Ascending aorta (tissue), 2 donors: Measurements from ENCODE around the gene ANP32A. TPM values are rescaled to one million over a fixed set of nuclear protein-coding genes. Genes with fewer than 3 reads are reported as not detected.

Experiments used
- DNase-seq, 2 donors: peaks; one replicate each; pipeline ENCODE4 v3.0.0-alpha.2; 2019; ENCODE audit warnings: low spot score in 2 of 2
- H3K27ac ChIP-seq, 2 donors: fragments of 200-600 bp; sonication (generic); one replicate each; pipeline ENCODE4 v1.5.1; 2016 to 2017; ENCODE audit warnings: mild to moderate bottlenecking in 1 of 2
- H3K27me3 ChIP-seq: fragments of 200-600 bp; sonication (generic); one replicate; pipeline ENCODE4 v1.5.1; 2017
- H3K36me3 ChIP-seq, 2 donors: fragments of 200-600 bp; sonication (generic); one replicate each; pipeline ENCODE4 v1.5.1; 2016
- H3K4me1 ChIP-seq, 2 donors: fragments of 200-600 bp; sonication (generic); one replicate each; pipeline ENCODE4 v1.5.1; 2016 to 2017; ENCODE audit warnings: mild to moderate bottlenecking in 1 of 2
- H3K4me3 ChIP-seq, 2 donors: fragments of 200-600 bp; sonication (generic); one replicate each; pipeline ENCODE4 v1.5.1; 2016 to 2017; ENCODE audit warnings: mild to moderate bottlenecking in 1 of 2
- H3K9me3 ChIP-seq, 2 donors: fragments of 200-600 bp; sonication (generic); one replicate each; pipeline ENCODE4 v1.5.1; 2016
- intact Hi-C: fragments of 100-400 bp; cut with DNase I; formaldehyde crosslinking; loops from one replicate; pipeline ENCODE4 v1.15.1; 2023
- total RNA-seq: library from RNA; depleted of rRNA; stranded (reverse); fragments of >200 nt; gene quantifications from one replicate; pipeline ENCODE4 v1.1.0, GENCODE V29; 2016
- TF ChIP-seq, protein P1 (sequence below), 3 experiments: fragments of 200-600 bp in 2 of 3; fragments of 450-650 bp in 1 of 3; sonication (generic) in 2 of 3; IDR thresholded peaks; one replicate each; pipeline ENCODE4 v1.5.1; 2016 to 2019; ENCODE audit warnings: antibody characterized with exemption in 3 of 3, mild to moderate bottlenecking in 1 of 3, moderate library complexity in 1 of 3

The ANP32A gene
- total RNA-seq, 1 donor from 2014 or later: 19.2 TPM

DNA sequence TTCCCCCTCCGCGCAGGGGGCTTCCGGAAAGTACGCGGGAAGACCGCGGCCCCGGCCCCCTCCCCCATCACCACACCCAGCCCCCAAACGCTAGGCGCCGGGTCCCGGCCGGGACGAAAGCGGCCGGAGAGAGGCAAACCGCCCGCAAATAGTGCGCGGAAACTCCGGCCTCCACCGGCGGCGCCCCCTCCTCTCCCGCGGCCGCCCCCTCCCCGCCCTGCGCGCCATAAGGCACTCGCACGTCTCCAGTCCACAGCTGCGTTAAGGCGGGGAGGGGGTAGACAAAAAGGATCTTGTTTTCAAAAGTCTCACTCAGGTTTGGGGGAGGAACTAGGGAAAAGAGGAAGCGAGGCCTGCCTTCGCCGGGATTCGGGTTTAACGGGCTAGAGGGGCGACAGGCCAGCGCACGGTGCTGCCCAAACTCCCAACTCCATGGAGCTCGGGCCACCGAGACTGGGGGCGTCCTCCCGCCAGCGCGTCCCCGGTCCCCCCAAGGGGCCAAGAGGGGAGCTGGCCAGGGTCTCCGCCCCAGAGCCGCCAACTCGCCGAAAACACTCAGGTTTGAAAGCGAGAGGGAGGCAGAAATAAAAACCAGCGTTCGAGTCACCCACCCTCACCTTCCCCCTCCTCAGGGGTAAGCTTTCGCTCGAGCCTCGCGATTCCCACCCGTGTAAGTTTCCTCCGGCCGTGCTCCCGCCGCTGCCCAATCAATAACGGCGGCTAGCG, 1.8 kb downstream of the ANP32A start:
- H3K4me3 ChIP-seq: peak overlapping the region; percentile 90 to 96
- H3K27me3 ChIP-seq: no peaks in the 10 kb centered on the region
- DNase-seq: peak in 1 of 2 donors; percentile 79
- TF ChIP-seq, protein P1, sequence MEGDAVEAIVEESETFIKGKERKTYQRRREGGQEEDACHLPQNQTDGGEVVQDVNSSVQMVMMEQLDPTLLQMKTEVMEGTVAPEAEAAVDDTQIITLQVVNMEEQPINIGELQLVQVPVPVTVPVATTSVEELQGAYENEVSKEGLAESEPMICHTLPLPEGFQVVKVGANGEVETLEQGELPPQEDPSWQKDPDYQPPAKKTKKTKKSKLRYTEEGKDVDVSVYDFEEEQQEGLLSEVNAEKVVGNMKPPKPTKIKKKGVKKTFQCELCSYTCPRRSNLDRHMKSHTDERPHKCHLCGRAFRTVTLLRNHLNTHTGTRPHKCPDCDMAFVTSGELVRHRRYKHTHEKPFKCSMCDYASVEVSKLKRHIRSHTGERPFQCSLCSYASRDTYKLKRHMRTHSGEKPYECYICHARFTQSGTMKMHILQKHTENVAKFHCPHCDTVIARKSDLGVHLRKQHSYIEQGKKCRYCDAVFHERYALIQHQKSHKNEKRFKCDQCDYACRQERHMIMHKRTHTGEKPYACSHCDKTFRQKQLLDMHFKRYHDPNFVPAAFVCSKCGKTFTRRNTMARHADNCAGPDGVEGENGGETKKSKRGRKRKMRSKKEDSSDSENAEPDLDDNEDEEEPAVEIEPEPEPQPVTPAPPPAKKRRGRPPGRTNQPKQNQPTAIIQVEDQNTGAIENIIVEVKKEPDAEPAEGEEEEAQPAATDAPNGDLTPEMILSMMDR (IDR thresholded peaks at IDR 0.05): no peak
- H3K9me3 ChIP-seq: no peaks in the 10 kb centered on the region
- peaks cover 0 to 15% of the 10 kb centered on the region in 2 donors for H3K4me1 ChIP-seq
- peak overlapping the region; percentile 98 for H3K27ac ChIP-seq
- intact Hi-C loops: loop anchor here (2.0 to 5.0 kb wide), 4 partner anchors 44 to 977 kb away; partner anchors contain the start of genes FEM1B and RNU6-1
- no peaks in the 10 kb centered on the region for H3K36me3 ChIP-seq

DNA sequence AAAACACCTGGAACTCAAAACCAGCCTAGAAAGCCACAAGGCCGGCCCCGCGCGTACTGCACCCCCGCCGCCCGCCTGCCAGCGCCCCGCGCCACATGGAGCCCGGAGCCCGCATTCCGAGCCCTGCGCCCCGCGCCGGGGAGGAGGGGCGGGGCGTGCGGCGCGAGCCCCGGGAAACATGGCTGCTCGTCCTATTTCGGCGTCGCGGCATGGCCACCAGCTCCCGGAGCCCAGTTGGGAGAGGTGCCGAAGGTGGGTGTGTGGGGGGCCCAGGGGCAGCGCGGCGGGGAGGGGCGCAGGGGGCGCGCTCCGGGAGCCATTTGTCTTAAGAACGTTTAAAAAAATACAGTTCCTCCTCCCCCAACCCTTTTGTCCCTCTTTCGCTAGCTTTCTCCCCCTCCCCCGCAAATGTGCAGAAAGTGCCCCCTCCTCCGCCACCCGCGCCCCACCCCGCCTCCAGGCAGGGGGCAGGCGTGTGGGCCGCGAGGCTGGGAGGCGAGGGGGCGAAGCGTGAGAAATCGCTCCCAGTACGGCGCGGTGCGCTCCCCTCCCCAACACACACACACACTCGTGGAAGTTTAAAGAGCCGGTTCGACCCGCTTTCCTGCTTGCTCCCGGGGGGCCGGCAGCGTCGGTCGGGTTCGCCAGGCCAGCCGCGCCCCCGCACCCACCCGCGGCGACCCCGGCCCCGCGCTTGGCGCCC, 2.5 kb downstream of the ANP32A start:
- H3K27ac ChIP-seq: peak overlapping the region; percentile 98
- peak overlapping the region; percentile 90 to 96 for H3K4me3 ChIP-seq
- no peaks in the 10 kb centered on the region for H3K27me3 ChIP-seq
- intact Hi-C loops: loop anchor here (2.0 to 5.0 kb wide), 4 partner anchors 43 to 976 kb away; partner anchors contain the start of genes FEM1B and RNU6-1
- no peaks in the 10 kb centered on the region for H3K9me3 ChIP-seq
- DNase-seq: peak in 1 of 2 donors; percentile 81
- peaks cover 0 to 19% of the 10 kb centered on the region in 2 donors for H3K4me1 ChIP-seq
- TF ChIP-seq, protein P1 (IDR thresholded peaks at IDR 0.05): no peak
- H3K36me3 ChIP-seq: no peaks in the 10 kb centered on the region

DNA sequence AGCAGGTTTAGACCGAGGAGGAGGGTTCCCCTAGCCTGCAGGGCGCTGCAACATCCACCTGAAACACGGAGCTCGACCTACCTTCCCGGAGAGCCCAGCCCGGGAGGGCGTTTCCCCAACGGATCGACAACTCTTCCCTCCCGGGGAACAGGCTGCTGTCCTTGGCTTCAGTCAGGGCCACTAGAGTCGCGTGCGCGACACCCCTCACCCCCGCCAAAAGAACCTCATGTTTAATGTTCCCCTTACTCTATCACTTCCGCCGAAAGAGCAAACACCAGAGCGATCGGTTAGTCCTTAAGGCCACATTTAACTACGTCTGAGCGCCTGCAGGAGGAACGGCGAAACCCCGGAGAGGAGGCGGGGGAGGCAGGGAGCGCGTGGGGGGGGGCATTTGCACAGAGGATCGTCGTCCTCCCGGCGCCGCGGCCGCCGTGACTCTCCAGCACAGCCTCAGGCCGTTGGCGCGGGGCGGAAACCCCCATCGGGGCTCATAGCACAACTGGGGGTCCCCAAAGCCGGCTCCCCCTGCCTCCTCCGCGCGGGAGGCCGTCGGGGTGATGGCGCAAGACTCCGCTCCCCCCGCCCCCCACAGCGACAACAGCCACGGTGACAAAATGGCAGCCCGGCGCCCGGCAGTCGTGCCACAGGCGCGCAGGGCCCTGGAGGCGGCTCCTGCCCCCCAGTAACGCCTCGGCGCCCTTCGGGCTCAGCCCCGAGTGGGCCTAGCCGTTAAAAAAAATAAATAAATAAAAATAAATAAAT, 3.2 kb downstream of the ANP32A start:
- Histone ChIP-seq H3K27ac (peak overlapping the region; percentile 98), H3K4me1 (peaks cover 0 to 25% of the 10 kb centered on the region in 2 donors), H3K27me3 (no peaks in the 10 kb centered on the region), H3K36me3 (no peaks in the 10 kb centered on the region), H3K4me3 (peak overlapping the region; percentile 90 to 96), H3K9me3 (no peaks in the 10 kb centered on the region)
- peak in 1 of 2 donors; percentile 83 for DNase-seq
- TF ChIP-seq, protein P1 (IDR thresholded peaks at IDR 0.05): no peak
- intact Hi-C loops: loop anchor here (1.0 to 5.0 kb wide), 5 partner anchors 22 to 975 kb away; partner anchors contain the start of genes FEM1B and RNU6-1

DNA sequence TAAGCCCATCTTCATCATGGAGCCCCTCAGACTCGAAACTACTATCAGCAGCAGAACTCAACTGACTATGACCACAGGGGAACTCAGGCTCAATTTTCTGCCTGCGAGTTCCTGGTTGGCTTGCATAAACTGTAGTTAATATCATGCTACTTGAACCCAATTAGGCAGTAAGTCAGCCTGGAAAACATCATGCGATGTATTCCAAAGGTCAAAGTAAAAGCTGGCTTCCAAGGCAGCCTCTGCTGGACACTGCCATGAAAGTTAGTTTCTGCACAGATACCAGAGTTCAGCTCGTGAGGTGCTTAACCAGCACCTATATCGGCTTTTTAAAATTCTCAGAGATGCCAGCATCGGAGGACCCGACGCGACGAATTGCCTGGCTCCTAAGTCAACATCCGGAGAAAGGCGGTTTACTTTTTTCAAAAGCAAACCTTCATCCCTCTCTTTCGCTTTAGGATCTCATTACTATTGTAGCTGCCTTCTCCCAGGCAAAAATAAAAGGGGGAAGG, 3.8 kb downstream of the ANP32A start:
- DNase-seq: no peak
- peaks cover 0 to 25% of the 10 kb centered on the region in 2 donors for H3K4me1 ChIP-seq
- H3K36me3 ChIP-seq: no peaks in the 10 kb centered on the region
- TF ChIP-seq, protein P1 (IDR thresholded peaks at IDR 0.05): no peak
- intact Hi-C loops: loop anchor here (1.0 to 5.0 kb wide), 4 partner anchors 22 to 975 kb away; partner anchors contain the start of genes FEM1B and RNU6-1
- peak overlapping the region; percentile 98 for H3K27ac ChIP-seq
- H3K4me3 ChIP-seq: peak overlapping the region; percentile 90 to 96
- no peaks in the 10 kb centered on the region for H3K27me3 ChIP-seq
- H3K9me3 ChIP-seq: no peaks in the 10 kb centered on the region

DNA sequence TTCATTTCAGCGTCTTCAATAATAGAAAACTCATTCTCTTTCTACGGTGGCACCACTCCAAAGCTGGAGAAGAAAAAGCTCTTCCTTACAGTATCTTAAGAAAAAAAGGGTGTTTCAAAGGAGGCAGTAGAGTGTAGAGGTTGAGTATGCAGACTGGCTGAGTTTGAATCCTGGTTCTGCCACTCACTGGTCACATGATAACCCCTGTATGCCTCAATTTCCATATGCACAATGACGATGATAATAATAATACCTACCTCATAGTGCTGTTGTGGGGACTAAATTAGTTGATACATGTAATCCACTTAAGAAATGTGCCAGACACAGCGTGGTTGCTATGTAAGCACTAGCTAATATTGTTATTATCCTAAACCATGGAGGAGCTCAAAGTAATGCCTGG, 4.5 kb downstream of the ANP32A start:
- Histone ChIP-seq H3K27me3 (no peaks in the 10 kb centered on the region), H3K4me3 (no peak overlapping the region), H3K9me3 (no peaks in the 10 kb centered on the region), H3K36me3 (no peaks in the 10 kb centered on the region), H3K27ac (peak overlapping the region; percentile 98), H3K4me1 (peaks cover 0 to 25% of the 10 kb centered on the region in 2 donors)
- no peak for DNase-seq
- intact Hi-C loops: loop anchor here (5.0 kb wide), 3 partner anchors 234 to 974 kb away; partner anchors contain the start of genes FEM1B and RNU6-1
- TF ChIP-seq, protein P1 (IDR thresholded peaks at IDR 0.05): no peak
